ENCODE data around the gene LRRC56. TPM values are rescaled to one million over a fixed set of nuclear protein-coding genes. Genes with fewer than 3 reads are reported as not detected.

Gene LRRC56
- total RNA-seq, 1 experiment from 2014 or later, result 3.4 TPM

DNA sequence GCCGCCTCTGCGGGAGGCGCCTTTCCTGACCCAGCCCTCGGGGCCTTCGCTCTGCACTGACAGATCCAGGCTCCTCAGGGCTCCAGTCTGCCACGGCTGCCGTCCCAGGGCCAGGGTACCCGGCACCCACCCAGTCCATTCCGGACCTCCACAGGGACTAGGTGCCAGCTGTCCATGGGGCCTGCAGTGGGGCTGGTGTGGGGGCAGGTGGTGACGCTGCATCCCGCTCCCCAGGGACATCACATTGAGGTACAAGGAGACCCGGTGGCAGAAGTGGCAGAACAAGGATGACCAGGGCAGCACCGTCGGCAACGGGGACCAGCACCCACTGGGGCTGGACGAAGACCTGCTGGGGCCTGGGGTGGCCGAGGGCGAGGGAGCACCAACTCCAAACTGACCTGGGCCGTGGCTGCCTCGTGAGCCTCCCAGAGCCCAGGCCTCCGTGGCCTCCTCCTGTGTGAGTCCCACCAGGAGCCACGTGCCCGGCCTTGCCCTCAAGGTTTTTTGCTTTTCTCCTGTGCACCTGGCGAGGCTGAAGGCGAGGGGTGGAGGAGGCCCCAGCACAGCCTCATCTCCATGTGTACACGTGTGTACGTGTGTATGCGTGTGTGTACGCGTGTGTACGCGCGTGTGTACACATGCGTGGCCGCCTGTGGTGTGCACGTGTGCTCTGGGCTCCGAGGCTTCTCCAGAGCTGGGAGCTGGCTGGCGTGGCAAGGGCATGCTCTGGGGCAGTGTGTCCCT is 47.0 kb upstream of the LRRC56 start (continued):
- TF ChIP-seq, protein P1, sequence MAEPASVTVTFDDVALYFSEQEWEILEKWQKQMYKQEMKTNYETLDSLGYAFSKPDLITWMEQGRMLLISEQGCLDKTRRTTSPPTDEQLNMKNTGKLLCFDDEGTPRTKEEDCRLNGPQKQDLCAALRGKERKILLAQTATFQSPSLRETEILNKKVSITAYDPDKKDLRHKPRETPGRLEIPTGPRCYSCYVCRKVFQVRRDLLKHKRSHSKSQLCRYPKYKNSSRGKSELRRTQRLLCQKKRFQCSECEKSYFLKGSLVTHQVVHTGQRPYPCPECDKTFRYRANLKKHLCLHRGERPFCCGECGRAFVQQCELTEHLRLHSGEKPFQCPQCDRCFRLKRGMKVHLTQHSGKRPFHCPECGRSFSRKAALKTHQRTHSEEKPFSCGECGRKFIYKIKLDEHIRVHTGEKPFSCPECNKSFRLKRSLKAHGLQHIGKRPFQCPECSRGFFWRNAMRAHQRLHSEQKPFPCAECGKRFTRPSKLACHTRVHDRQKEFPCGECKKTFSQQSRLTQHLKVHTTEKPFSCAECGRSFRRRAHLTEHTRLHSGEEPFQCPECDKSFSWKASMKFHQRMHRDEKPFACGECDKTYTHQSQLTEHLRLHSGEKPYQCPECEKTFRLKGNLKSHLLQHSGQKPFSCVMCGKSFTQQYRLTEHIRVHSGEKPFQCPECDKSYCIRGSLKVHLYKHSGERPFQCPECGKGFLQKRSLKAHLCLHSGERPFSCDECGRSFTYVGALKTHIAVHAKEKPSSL (CRISPR knock-in tag; conservative IDR thresholded peaks at IDR 0.05), result no peak
- TF ChIP-seq, protein P2, sequence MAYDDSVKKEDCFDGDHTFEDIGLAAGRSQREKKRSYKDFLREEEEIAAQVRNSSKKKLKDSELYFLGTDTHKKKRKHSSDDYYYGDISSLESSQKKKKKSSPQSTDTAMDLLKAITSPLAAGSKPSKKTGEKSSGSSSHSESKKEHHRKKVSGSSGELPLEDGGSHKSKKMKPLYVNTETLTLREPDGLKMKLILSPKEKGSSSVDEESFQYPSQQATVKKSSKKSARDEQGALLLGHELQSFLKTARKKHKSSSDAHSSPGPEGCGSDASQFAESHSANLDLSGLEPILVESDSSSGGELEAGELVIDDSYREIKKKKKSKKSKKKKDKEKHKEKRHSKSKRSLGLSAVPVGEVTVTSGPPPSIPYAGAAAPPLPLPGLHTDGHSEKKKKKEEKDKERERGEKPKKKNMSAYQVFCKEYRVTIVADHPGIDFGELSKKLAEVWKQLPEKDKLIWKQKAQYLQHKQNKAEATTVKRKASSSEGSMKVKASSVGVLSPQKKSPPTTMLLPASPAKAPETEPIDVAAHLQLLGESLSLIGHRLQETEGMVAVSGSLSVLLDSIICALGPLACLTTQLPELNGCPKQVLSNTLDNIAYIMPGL (CRISPR knock-in tag; IDR thresholded peaks at IDR 0.05), result no peak
- TF ChIP-seq SMAD3 (CRISPR knock-in tag; IDR thresholded peaks at IDR 0.05; ENCODE audit: borderline replicate concordance) (no peak), TP53 (CRISPR knock-in tag; IDR thresholded peaks at IDR 0.05) (no peak), GRHL2 (CRISPR knock-in tag; IDR thresholded peaks at IDR 0.05; ENCODE audit: insufficient replicate concordance, severe bottlenecking) (no peak)
- TF ChIP-seq, protein P3, sequence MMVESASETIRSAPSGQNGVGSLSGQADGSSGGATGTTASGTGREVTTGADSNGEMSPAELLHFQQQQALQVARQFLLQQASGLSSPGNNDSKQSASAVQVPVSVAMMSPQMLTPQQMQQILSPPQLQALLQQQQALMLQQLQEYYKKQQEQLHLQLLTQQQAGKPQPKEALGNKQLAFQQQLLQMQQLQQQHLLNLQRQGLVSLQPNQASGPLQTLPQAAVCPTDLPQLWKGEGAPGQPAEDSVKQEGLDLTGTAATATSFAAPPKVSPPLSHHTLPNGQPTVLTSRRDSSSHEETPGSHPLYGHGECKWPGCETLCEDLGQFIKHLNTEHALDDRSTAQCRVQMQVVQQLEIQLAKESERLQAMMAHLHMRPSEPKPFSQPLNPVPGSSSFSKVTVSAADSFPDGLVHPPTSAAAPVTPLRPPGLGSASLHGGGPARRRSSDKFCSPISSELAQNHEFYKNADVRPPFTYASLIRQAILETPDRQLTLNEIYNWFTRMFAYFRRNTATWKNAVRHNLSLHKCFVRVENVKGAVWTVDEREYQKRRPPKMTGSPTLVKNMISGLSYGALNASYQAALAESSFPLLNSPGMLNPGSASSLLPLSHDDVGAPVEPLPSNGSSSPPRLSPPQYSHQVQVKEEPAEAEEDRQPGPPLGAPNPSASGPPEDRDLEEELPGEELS (CRISPR knock-in tag; IDR thresholded peaks at IDR 0.05), result no peak
- TF ChIP-seq, protein P4, sequence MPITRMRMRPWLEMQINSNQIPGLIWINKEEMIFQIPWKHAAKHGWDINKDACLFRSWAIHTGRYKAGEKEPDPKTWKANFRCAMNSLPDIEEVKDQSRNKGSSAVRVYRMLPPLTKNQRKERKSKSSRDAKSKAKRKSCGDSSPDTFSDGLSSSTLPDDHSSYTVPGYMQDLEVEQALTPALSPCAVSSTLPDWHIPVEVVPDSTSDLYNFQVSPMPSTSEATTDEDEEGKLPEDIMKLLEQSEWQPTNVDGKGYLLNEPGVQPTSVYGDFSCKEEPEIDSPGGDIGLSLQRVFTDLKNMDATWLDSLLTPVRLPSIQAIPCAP (CRISPR knock-in tag; IDR thresholded peaks at IDR 0.05), result no peak

DNA sequence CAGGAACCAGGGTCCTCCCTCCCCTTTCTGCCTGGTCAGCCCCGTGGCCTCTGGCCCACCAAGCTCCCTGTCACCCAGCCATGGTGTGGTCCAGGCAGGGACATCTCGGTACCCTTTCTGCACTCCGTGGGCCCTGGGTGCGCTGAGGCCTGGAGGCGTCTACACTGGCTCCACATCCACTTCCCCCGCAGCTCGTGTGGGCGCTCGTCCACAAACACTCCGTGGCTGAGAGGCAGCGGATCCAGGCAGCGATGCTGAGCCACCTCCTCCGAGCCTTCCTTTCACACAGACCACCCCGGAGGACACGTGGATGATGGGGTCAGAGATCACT is 46.4 kb upstream of the LRRC56 start:
- POLR2A ChIA-PET, result no interaction called here
- no peaks in the 10 kb centered on the region for H3K4me1 Mint-ChIP-seq
- peaks cover 15% of the 10 kb centered on the region for H3K36me3 Mint-ChIP-seq
- ATAC-seq (no peak), DNase-seq (ENCODE audit: low spot score) (no peak)
- CTCF ChIA-PET, result no interaction called here
- no peaks in the 10 kb centered on the region for H3K27me3 Mint-ChIP-seq (ENCODE audit: low read depth)
- no peaks in the 10 kb centered on the region for H3K9me3 Mint-ChIP-seq
- no peak overlapping the region for H3K4me3 Mint-ChIP-seq
- TF ChIP-seq, protein P5, sequence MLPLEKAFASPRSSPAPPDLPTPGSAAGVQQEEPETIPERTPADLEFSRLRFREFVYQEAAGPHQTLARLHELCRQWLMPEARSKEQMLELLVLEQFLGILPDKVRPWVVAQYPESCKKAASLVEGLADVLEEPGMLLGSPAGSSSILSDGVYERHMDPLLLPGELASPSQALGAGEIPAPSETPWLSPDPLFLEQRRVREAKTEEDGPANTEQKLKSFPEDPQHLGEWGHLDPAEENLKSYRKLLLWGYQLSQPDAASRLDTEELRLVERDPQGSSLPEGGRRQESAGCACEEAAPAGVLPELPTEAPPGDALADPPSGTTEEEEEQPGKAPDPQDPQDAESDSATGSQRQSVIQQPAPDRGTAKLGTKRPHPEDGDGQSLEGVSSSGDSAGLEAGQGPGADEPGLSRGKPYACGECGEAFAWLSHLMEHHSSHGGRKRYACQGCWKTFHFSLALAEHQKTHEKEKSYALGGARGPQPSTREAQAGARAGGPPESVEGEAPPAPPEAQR (CRISPR knock-in tag; IDR thresholded peaks at IDR 0.05), result no peak
- TF ChIP-seq FOXP1 (CRISPR knock-in tag; IDR thresholded peaks at IDR 0.05; ENCODE audit: borderline replicate concordance), result no peak
- no peak for TF ChIP-seq GRHL2 (CRISPR knock-in tag; IDR thresholded peaks at IDR 0.05; ENCODE audit: insufficient replicate concordance, severe bottlenecking)
- no peak for TF ChIP-seq ZNF671 (CRISPR knock-in tag; IDR thresholded peaks at IDR 0.05)
- TF ChIP-seq, protein P6, sequence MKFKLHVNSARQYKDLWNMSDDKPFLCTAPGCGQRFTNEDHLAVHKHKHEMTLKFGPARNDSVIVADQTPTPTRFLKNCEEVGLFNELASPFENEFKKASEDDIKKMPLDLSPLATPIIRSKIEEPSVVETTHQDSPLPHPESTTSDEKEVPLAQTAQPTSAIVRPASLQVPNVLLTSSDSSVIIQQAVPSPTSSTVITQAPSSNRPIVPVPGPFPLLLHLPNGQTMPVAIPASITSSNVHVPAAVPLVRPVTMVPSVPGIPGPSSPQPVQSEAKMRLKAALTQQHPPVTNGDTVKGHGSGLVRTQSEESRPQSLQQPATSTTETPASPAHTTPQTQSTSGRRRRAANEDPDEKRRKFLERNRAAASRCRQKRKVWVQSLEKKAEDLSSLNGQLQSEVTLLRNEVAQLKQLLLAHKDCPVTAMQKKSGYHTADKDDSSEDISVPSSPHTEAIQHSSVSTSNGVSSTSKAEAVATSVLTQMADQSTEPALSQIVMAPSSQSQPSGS (CRISPR knock-in tag; IDR thresholded peaks at IDR 0.05; ENCODE audit: borderline replicate concordance, low read depth), result no peak
- TF ChIP-seq, protein P7, sequence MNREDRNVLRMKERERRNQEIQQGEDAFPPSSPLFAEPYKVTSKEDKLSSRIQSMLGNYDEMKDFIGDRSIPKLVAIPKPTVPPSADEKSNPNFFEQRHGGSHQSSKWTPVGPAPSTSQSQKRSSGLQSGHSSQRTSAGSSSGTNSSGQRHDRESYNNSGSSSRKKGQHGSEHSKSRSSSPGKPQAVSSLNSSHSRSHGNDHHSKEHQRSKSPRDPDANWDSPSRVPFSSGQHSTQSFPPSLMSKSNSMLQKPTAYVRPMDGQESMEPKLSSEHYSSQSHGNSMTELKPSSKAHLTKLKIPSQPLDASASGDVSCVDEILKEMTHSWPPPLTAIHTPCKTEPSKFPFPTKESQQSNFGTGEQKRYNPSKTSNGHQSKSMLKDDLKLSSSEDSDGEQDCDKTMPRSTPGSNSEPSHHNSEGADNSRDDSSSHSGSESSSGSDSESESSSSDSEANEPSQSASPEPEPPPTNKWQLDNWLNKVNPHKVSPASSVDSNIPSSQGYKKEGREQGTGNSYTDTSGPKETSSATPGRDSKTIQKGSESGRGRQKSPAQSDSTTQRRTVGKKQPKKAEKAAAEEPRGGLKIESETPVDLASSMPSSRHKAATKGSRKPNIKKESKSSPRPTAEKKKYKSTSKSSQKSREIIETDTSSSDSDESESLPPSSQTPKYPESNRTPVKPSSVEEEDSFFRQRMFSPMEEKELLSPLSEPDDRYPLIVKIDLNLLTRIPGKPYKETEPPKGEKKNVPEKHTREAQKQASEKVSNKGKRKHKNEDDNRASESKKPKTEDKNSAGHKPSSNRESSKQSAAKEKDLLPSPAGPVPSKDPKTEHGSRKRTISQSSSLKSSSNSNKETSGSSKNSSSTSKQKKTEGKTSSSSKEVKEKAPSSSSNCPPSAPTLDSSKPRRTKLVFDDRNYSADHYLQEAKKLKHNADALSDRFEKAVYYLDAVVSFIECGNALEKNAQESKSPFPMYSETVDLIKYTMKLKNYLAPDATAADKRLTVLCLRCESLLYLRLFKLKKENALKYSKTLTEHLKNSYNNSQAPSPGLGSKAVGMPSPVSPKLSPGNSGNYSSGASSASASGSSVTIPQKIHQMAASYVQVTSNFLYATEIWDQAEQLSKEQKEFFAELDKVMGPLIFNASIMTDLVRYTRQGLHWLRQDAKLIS (CRISPR knock-in tag; IDR thresholded peaks at IDR 0.05; ENCODE audit: borderline replicate concordance), result no peak
- no peak overlapping the region for H3K27ac Mint-ChIP-seq
